ENCODE data around the gene FAM20A.

FAM20A gene

GRCh38 chr17:68598545-68598961 lies 2.6 kb downstream of the FAM20A start:
- TF ChIP-seq EP300 (IDR thresholded peaks at IDR 0.05; ENCODE audit: borderline replicate concordance) (no peak), RAD21 (IDR thresholded peaks at IDR 0.05; ENCODE audit: low read depth) (no peak), REST (IDR thresholded peaks at IDR 0.05; ENCODE audit: low read depth) (no peak), CEBPB (IDR thresholded peaks at IDR 0.05) (no peak), CREB1 (IDR thresholded peaks at IDR 0.05; ENCODE audit: low read depth) (no peak)

GRCh38 chr17:68598074-68598473 lies 3.1 kb downstream of the FAM20A start:
- TF ChIP-seq RAD21 (IDR thresholded peaks at IDR 0.05; ENCODE audit: low read depth) (no peak), FOXM1 (IDR thresholded peaks at IDR 0.05; ENCODE audit: borderline replicate concordance, low read depth) (no peak), REST (IDR thresholded peaks at IDR 0.05; ENCODE audit: low read depth) (no peak), CREB1 (IDR thresholded peaks at IDR 0.05; ENCODE audit: low read depth) (no peak), YY1 (IDR thresholded peaks at IDR 0.05; ENCODE audit: low read depth) (no peak), CEBPB (IDR thresholded peaks at IDR 0.05) (no peak), ZBTB7A (IDR thresholded peaks at IDR 0.05; ENCODE audit: low read depth) (no peak), MAX (IDR thresholded peaks at IDR 0.05) (no peak), NFIC (IDR thresholded peaks at IDR 0.05) (no peak), USF1 (IDR thresholded peaks at IDR 0.05) (no peak), TEAD4 (IDR thresholded peaks at IDR 0.05) (no peak), TCF12 (IDR thresholded peaks at IDR 0.05; ENCODE audit: low read depth) (no peak), TAF1 (IDR thresholded peaks at IDR 0.05; ENCODE audit: low read depth) (no peak), EGR1 (IDR thresholded peaks at IDR 0.05) (no peak), EP300 (IDR thresholded peaks at IDR 0.05; ENCODE audit: borderline replicate concordance) (no peak)

GRCh38 chr17:68596411-68596945 lies 4.7 kb downstream of the FAM20A start:
- TF ChIP-seq CREB1 (IDR thresholded peaks at IDR 0.05; ENCODE audit: low read depth) = no peak
- no peak for TF ChIP-seq EP300 (IDR thresholded peaks at IDR 0.05; ENCODE audit: borderline replicate concordance)
- no peak for TF ChIP-seq FOXM1 (IDR thresholded peaks at IDR 0.05; ENCODE audit: borderline replicate concordance, low read depth)
- TF ChIP-seq NFIC (IDR thresholded peaks at IDR 0.05) = no peak
- no peak for TF ChIP-seq TCF12 (IDR thresholded peaks at IDR 0.05; ENCODE audit: low read depth)
- TF ChIP-seq YY1 (IDR thresholded peaks at IDR 0.05; ENCODE audit: low read depth) = no peak
- TF ChIP-seq RAD21 (IDR thresholded peaks at IDR 0.05; ENCODE audit: low read depth) = no peak
- TF ChIP-seq MAX (IDR thresholded peaks at IDR 0.05) = no peak
- TF ChIP-seq REST (IDR thresholded peaks at IDR 0.05; ENCODE audit: low read depth) = no peak
- no peak for TF ChIP-seq EGR1 (IDR thresholded peaks at IDR 0.05)
- no peak for TF ChIP-seq CEBPB (IDR thresholded peaks at IDR 0.05)
- TF ChIP-seq USF1 (IDR thresholded peaks at IDR 0.05) = no peak
- no peak for TF ChIP-seq TEAD4 (IDR thresholded peaks at IDR 0.05)
- no peak for TF ChIP-seq TAF1 (IDR thresholded peaks at IDR 0.05; ENCODE audit: low read depth)
- no peak for TF ChIP-seq ZBTB7A (IDR thresholded peaks at IDR 0.05; ENCODE audit: low read depth)

GRCh38 chr17:68595986-68596385 lies 5.2 kb downstream of the FAM20A start:
- TF ChIP-seq TCF12 (IDR thresholded peaks at IDR 0.05; ENCODE audit: low read depth) = no peak

- TF ChIP-seq CREB1 (IDR thresholded peaks at IDR 0.05; ENCODE audit: low read depth) (no peak), NFIC (IDR thresholded peaks at IDR 0.05) (no peak), TCF12 (IDR thresholded peaks at IDR 0.05; ENCODE audit: low read depth) (no peak), EGR1 (IDR thresholded peaks at IDR 0.05) (no peak), RAD21 (IDR thresholded peaks at IDR 0.05; ENCODE audit: low read depth) (no peak), REST (IDR thresholded peaks at IDR 0.05; ENCODE audit: low read depth) (no peak), TAF1 (IDR thresholded peaks at IDR 0.05; ENCODE audit: low read depth) (no peak), YY1 (IDR thresholded peaks at IDR 0.05; ENCODE audit: low read depth) (no peak), TEAD4 (IDR thresholded peaks at IDR 0.05) (no peak), EP300 (IDR thresholded peaks at IDR 0.05; ENCODE audit: borderline replicate concordance) (no peak), ZBTB7A (IDR thresholded peaks at IDR 0.05; ENCODE audit: low read depth) (no peak), USF1 (IDR thresholded peaks at IDR 0.05) (no peak), FOXM1 (IDR thresholded peaks at IDR 0.05; ENCODE audit: borderline replicate concordance, low read depth) (no peak), CEBPB (IDR thresholded peaks at IDR 0.05) (no peak), MAX (IDR thresholded peaks at IDR 0.05) (no peak)
Observed at GRCh38 chr17:68595496-68595895, 5.7 kb downstream of the FAM20A start.
